ENCODE data around the gene C1orf21. TPM values are rescaled to one million over a fixed set of nuclear protein-coding genes. Genes with fewer than 3 reads are reported as not detected.

Gene C1orf21
- total and polyA plus RNA-seq, 5 experiments from 2014 or later: 0.60 to 30.9 (median 0.84) TPM

GRCh38 chr1:184574588-184574987 is 187.8 kb downstream of the C1orf21 start:
- no peaks in the 10 kb centered on the region for H3K4me1 Mint-ChIP-seq
- ATAC-seq: no peak
- DNase-seq: no peak
- POLR2A ChIA-PET: no interaction called here
- H3K27ac Mint-ChIP-seq: no peak overlapping the region
- no peaks in the 10 kb centered on the region for H3K9me3 Mint-ChIP-seq
- H3K27me3 Mint-ChIP-seq: no peaks in the 10 kb centered on the region
- H3K36me3 Mint-ChIP-seq: no peaks in the 10 kb centered on the region
- no peak overlapping the region for H3K4me3 Mint-ChIP-seq

- no peaks in the 10 kb centered on the region for H3K4me1 Mint-ChIP-seq
- no peak for DNase-seq
- H3K9me3 Mint-ChIP-seq: peaks cover 0 to 11% (median 6%) of the 10 kb centered on the region in 9 donors
- H3K36me3 Mint-ChIP-seq: peaks cover 0 to 12% (median 3%) of the 10 kb centered on the region in 3 donors
- H3K27me3 Mint-ChIP-seq: peaks cover 0 to 5% (median 0%) of the 10 kb centered on the region in 5 donors
- H3K4me3 Mint-ChIP-seq: no peak overlapping the region
- POLR2A ChIA-PET: no interaction called here
- H3K27ac Mint-ChIP-seq: no peak overlapping the region
- no peak for ATAC-seq
These were observed 190.0 kb downstream of the C1orf21 start for GRCh38 chr1:184576822-184577221.

- ATAC-seq: no peak
- H3K27ac Mint-ChIP-seq: no peak overlapping the region
- peaks cover 0 to 12% (median 3%) of the 10 kb centered on the region in 3 donors for H3K36me3 Mint-ChIP-seq
- no peak for DNase-seq
- peaks cover 0 to 5% (median 0%) of the 10 kb centered on the region in 5 donors for H3K27me3 Mint-ChIP-seq
- no peak overlapping the region for H3K4me3 Mint-ChIP-seq
- POLR2A ChIA-PET: no interaction called here
- no peaks in the 10 kb centered on the region for H3K4me1 Mint-ChIP-seq
- peaks cover 0 to 11% (median 6%) of the 10 kb centered on the region in 9 donors for H3K9me3 Mint-ChIP-seq
These were observed 190.5 kb downstream of the C1orf21 start for GRCh38 chr1:184577319-184577718.

- POLR2A ChIA-PET: no interaction called here
- H3K27me3 Mint-ChIP-seq: peaks cover 0 to 10% (median 0%) of the 10 kb centered on the region in 5 donors
- DNase-seq (no peak), ATAC-seq (no peak)
- H3K27ac Mint-ChIP-seq: no peak overlapping the region
- peaks cover 0 to 13% (median 6%) of the 10 kb centered on the region in 9 donors for H3K9me3 Mint-ChIP-seq
- H3K4me1 Mint-ChIP-seq: no peaks in the 10 kb centered on the region
- H3K36me3 Mint-ChIP-seq: peaks cover 0 to 12% (median 3%) of the 10 kb centered on the region in 3 donors
- H3K4me3 Mint-ChIP-seq: no peak overlapping the region
These were observed 195.6 kb downstream of the C1orf21 start for GRCh38 chr1:184582411-184582810.

GRCh38 chr1:184583849-184584248 is 197.0 kb downstream of the C1orf21 start:
- Mint-ChIP-seq H3K27ac (no peak overlapping the region), H3K36me3 (peaks cover 0 to 12% (median 3%) of the 10 kb centered on the region in 3 donors), H3K27me3 (peaks cover 0 to 14% (median 0%) of the 10 kb centered on the region in 5 donors), H3K4me3 (no peak overlapping the region), H3K9me3 (peaks cover 0 to 13% (median 6%) of the 10 kb centered on the region in 9 donors), H3K4me1 (no peaks in the 10 kb centered on the region)
- POLR2A ChIA-PET: no interaction called here
- DNase-seq (no peak), ATAC-seq (no peak)

- POLR2A ChIA-PET: no interaction called here
These were observed 201.9 kb downstream of the C1orf21 start for GRCh38 chr1:184588701-184589100.

GRCh38 chr1:184590163-184590750 is 203.4 kb downstream of the C1orf21 start:
- no peaks in the 10 kb centered on the region for H3K36me3 Mint-ChIP-seq
- ATAC-seq (no peak), DNase-seq (no peak)
- no peak overlapping the region for H3K27ac Mint-ChIP-seq
- no peak overlapping the region for H3K4me3 Mint-ChIP-seq
- peaks cover 0 to 14% (median 3%) of the 10 kb centered on the region in 5 donors for H3K27me3 Mint-ChIP-seq
- peaks cover 0 to 6% (median 0%) of the 10 kb centered on the region in 9 donors for H3K9me3 Mint-ChIP-seq
- H3K4me1 Mint-ChIP-seq: no peaks in the 10 kb centered on the region
- POLR2A ChIA-PET: no interaction called here

More at GRCh38 chr1:184588701-184589100, 201.9 kb downstream of the C1orf21 start:
- DNase-seq: no peak
- Mint-ChIP-seq H3K27me3 (peaks cover 0 to 14% (median 3%) of the 10 kb centered on the region in 5 donors), H3K36me3 (no peaks in the 10 kb centered on the region), H3K4me3 (no peak overlapping the region), H3K9me3 (peaks cover 0 to 6% (median 0%) of the 10 kb centered on the region in 9 donors), H3K4me1 (no peaks in the 10 kb centered on the region), H3K27ac (no peak overlapping the region)
- no peak for ATAC-seq

- ATAC-seq (no peak), DNase-seq (no peak)
- peaks cover 0 to 3% (median 1%) of the 10 kb centered on the region in 5 donors for H3K27me3 Mint-ChIP-seq
- no peaks in the 10 kb centered on the region for H3K36me3 Mint-ChIP-seq
- no peak overlapping the region for H3K27ac Mint-ChIP-seq
- POLR2A ChIA-PET: no interaction called here
- no peaks in the 10 kb centered on the region for H3K4me1 Mint-ChIP-seq
- H3K9me3 Mint-ChIP-seq: peaks cover 0 to 4% (median 0%) of the 10 kb centered on the region in 9 donors
- H3K4me3 Mint-ChIP-seq: no peak overlapping the region
These were observed 206.8 kb downstream of the C1orf21 start for GRCh38 chr1:184593597-184593996.

GRCh38 chr1:184595596-184595995 is 208.8 kb downstream of the C1orf21 start:
- DNase-seq: no peak
- H3K4me3 Mint-ChIP-seq: no peak overlapping the region
- no peak overlapping the region for H3K27ac Mint-ChIP-seq
- POLR2A ChIA-PET: no interaction called here
- no peak for ATAC-seq
- H3K4me1 Mint-ChIP-seq: no peaks in the 10 kb centered on the region
- no peaks in the 10 kb centered on the region for H3K36me3 Mint-ChIP-seq
- peaks cover 0 to 1% (median 1%) of the 10 kb centered on the region in 5 donors for H3K27me3 Mint-ChIP-seq
- H3K9me3 Mint-ChIP-seq: peaks cover 0 to 4% (median 0%) of the 10 kb centered on the region in 9 donors

GRCh38 chr1:184596950-184597645 is 210.3 kb downstream of the C1orf21 start:
- ATAC-seq (no peak), DNase-seq (no peak)
- Mint-ChIP-seq H3K4me1 (no peaks in the 10 kb centered on the region), H3K9me3 (no peaks in the 10 kb centered on the region), H3K4me3 (no peak overlapping the region), H3K36me3 (no peaks in the 10 kb centered on the region), H3K27me3 (peaks cover 0 to 1% (median 0%) of the 10 kb centered on the region in 5 donors), H3K27ac (no peak overlapping the region)
- POLR2A ChIA-PET: no interaction called here

- Mint-ChIP-seq H3K27me3 (peaks cover 0 to 1% (median 0%) of the 10 kb centered on the region in 5 donors), H3K4me1 (no peaks in the 10 kb centered on the region), H3K9me3 (no peaks in the 10 kb centered on the region), H3K27ac (no peak overlapping the region), H3K36me3 (no peaks in the 10 kb centered on the region), H3K4me3 (no peak overlapping the region)
- no peak for ATAC-seq
- POLR2A ChIA-PET: no interaction called here
- DNase-seq: no peak
These were observed 211.0 kb downstream of the C1orf21 start for GRCh38 chr1:184597650-184598357.

- POLR2A ChIA-PET: no interaction called here
- no peak for DNase-seq
- no peak overlapping the region for H3K27ac Mint-ChIP-seq
These were observed 211.8 kb downstream of the C1orf21 start for GRCh38 chr1:184598403-184599193.

More at GRCh38 chr1:184598403-184599193, 211.8 kb downstream of the C1orf21 start:
- Mint-ChIP-seq H3K9me3 (no peaks in the 10 kb centered on the region), H3K4me1 (no peaks in the 10 kb centered on the region), H3K27me3 (peaks cover 0 to 1% (median 0%) of the 10 kb centered on the region in 5 donors), H3K36me3 (no peaks in the 10 kb centered on the region), H3K4me3 (no peak overlapping the region)
- ATAC-seq: no peak
